Suppressor macrophage treated with lipopolysaccharide for 1 hour (primary cell): ENCODE data around the gene CDCA5.

Experiments used
- DNase-seq, 3 donors: peaks; one replicate each; pipeline ENCODE4 v3.0.0-alpha.2; 2020 to 2022

CDCA5 gene, protein sequence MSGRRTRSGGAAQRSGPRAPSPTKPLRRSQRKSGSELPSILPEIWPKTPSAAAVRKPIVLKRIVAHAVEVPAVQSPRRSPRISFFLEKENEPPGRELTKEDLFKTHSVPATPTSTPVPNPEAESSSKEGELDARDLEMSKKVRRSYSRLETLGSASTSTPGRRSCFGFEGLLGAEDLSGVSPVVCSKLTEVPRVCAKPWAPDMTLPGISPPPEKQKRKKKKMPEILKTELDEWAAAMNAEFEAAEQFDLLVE

GRCh38 chr11:65083834-65084597, at the start of gene CDCA5, which contains the start of gene ZFPL1:
CDCA5 (minus strand) TSS chr11:65084040; CDS start chr11:65083978, 62 bp downstream.
ZFPL1 (plus strand) TSS chr11:65084222; CDS start chr11:65084699, 477 bp downstream.
- DNase-seq, result peak; percentile 97 to 99 (median 98)

DNA sequence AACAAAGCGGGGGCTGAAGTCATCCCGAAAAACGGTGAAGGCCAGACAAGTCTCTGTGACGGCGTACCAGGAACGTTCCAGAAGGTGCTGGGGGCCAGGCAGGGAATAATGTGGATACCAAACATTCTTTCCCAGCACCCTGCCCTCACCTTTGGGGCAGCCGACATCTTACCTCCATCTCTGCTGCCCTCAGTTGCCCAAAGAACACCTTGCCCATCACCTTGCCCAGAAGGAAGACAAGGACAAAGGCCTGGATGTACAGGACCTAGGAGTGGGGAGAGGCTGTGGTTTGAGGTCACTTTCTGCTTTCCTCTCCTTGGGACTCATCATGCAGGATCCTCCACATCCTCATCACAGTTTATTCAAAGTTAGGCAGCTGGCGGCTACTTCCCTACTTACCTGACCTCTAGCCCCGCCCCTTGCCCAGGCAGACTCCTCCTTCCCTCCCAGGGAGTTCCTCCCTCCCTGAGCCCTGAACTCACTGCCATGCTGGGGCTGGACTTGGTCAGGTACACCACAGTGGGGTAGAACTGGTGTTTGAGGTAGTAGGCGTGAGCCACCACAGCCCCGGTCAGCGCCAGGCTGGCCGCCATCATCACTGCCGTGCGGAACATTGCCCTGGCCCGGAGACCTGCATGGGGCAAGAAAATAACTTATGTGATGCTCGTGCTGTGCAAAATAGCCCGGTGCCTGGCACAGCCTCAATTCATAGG, 49.3 kb upstream of the CDCA5 start:
- peak; percentile 39 to 65 (median 44) for DNase-seq

GRCh38 chr11:65132238-65132987, 48.6 kb upstream of the CDCA5 start:
- DNase-seq, result no peak

GRCh38 chr11:65131895-65132237, 48.0 kb upstream of the CDCA5 start:
- DNase-seq, result no peak

- DNase-seq, result no peak
Observed at GRCh38 chr11:65131417-65131776, 47.6 kb upstream of the CDCA5 start.

DNA sequence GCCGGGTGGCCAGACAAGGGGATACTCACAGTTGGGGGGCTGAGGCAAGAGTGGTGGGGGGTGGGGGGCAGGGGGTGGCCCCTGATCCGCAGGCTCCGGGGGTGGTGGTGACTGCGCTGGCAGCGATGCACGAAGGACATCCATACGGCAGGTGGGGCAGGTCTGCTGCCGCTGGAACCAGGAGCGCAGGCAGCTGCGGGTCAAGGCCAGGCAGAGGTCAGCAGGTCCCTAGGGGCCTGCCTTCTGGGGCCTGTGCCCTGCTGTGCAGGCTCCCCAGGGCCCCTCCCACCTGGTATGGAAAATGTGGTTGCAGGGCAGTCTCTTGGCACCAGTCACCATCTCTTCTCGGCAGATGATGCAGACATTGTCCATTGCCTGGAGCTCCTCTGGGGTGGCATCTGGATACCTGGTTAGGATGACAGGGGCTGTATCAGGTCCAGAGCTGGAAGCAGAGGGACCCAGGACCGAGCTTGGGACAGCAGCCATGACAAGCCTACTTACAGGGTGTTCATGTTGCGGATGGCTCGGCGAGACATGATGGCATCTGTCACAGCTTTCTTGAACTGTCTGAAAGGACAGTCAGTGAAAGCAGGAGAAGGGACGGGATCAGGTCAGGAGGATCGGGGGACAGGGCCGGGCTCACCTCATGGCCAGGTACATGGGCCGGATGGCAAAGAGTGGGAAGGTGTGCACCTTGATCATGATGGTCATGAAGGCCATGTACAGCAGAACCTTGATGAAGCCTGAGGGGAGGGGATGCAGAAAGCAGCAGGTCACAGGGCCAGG, 47.0 kb upstream of the CDCA5 start:
- no peak for DNase-seq

- DNase-seq, result no peak
Observed at GRCh38 chr11:65129649-65130441, 46.0 kb upstream of the CDCA5 start.

- DNase-seq, result no peak
Observed at GRCh38 chr11:65128182-65129145, 44.6 kb upstream of the CDCA5 start.

DNA sequence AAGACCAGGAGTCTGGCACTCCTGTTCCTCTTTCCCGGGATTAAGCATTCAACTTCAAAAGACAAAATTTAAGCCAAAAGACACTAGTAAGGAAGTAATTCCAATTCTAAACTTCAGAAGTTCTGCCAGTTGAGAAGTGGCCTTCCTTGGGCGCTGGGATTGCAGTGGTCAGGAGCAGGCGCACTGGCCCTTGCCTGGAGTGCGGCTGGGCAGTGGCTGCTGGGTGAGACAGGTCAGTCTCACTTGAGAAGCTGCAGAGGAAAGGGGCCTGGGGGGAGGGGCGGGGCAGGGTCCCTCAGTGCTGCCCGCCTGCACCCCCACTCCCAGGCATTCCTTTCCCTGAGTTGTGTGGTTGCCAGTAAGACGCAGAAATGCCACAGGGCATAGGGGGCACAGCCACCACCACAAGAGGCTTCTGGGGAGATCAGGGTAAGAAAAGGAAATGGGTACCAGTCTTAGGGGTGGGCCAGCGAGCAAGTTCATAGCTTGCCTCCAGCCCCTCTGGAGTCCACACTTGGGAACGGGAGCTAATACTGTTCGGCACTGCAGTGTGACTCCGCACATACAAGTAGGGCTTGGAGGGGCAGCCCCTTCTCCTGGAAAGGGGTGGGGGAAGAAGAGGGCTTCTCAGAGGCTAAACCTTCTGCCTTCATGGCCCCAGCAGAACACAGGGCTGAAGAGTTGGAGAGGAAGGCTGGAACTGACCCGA, 43.8 kb upstream of the CDCA5 start:
- no peak for DNase-seq

DNA sequence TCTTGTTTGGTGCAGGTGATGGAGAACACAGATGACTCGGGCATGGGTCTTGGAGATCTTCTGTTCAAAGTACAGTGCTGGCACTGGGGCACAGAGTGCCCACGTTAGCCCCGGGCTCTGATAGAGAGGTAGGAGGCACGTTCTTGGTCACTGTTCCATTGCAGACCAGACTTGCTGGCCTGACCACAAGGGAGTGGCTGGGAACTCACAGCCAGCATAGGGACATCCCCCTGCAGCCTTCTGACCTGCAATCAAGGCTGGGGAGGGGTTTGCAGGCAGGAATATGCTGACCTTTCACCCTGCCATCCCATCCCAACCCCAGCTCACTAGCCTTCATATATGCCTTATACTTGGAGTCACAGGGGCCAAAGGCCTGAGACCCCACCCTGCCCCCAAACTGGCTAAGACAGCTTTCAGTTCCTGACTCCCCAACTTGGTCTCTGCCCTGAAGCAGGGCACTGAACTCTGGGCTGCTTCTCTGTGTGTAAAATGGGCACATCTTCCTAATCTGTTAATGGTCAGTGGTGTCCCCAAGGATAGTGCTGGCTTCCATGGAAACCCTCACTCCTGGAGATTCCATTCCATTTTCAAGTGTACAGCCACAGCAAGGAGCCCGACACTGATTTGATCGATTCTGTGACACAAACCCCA, 42.9 kb upstream of the CDCA5 start:
- no peak for DNase-seq

GRCh38 chr11:65125197-65126056, 41.6 kb upstream of the CDCA5 start:
- no peak for DNase-seq

- DNase-seq, result no peak
Observed at GRCh38 chr11:65124480-65125196, 40.8 kb upstream of the CDCA5 start.

- DNase-seq, result peak; percentile 98 to 99 (median 98)
Observed at GRCh38 chr11:65121865-65122696, 38.2 kb upstream of the CDCA5 start, which contains the start of the genes FAU and MRPL49. FAU (minus strand) TSS chr11:65122134; CDS start chr11:65121813, 321 bp downstream. MRPL49 (plus strand) TSS chr11:65122321; CDS start chr11:65122347, 26 bp downstream.

DNA sequence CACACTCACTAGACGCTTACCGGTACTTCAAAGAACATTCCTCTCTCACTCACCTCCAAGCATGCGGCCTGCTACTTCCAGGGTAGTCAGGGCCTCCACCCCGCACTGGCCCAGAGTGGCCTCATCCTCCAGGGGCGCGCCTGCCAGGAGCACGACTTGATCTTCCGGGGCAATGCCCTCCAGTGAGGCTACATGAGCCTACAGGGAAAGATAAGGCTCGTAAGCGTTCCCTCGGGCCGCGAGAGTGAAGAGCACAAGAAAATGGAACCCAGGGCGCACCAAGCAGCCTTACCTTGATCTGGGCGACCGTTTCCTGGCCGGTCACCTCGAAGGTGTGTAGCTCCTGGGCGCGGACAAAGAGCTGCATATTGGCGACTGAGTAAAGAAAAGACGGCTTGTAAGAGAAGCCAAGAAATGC, 37.6 kb upstream of the CDCA5 start:
- peak; percentile 31 to 44 (median 33) for DNase-seq

DNA sequence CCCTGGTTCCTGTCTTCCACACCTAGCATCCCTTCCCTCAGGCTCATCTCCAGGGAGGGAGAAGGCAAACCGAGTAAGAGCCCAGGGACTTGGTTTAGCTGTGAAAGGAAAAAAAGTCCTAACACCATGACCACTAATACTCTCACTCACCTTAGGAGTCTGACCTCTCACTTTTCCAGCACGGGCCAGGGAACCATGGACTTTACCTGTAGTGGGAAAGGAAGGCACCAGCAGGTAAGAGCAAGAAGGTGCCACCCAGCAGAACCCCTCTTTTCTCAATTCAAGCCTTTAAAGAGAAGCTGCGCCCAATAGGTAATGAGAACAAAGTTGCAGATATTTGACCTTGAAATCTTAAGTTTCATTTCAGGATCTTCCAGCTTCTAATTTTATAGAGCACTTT, 37.0 kb upstream of the CDCA5 start:
- no peak for DNase-seq

GRCh38 chr11:65119670-65119995, 35.8 kb upstream of the CDCA5 start:
- no peak for DNase-seq
